SU-DHL-6 (cell line): ENCODE measurements around the gene FERMT3.

Experiments
- H2AFZ ChIP-seq: fragments of 200-600 bp; sonication (generic); 2 replicates; pipeline ENCODE4 v1.6.1; 2014; ENCODE audit warnings: low read depth, mild to moderate bottlenecking, moderate library complexity, mixed read lengths, antibody characterized with exemption, low read length; ENCODE audit not compliant: severe bottlenecking
- H3F3A ChIP-seq: fragments of 200-600 bp; shearing (Covaris generic); 2 replicates; pipeline ENCODE4 v1.6.0; 2016; ENCODE audit warnings: antibody characterized with exemption, mild to moderate bottlenecking; ENCODE audit not compliant: insufficient read depth
- H3K27ac ChIP-seq: fragments of 200-600 bp; sonication (generic); 2 replicates; pipeline ENCODE4 v1.5.1; 2016; ENCODE audit warnings: low read depth, mild to moderate bottlenecking, low read length, moderate library complexity, mixed read lengths
- H3K27me3 ChIP-seq: fragments of 200-600 bp; sonication (generic), shearing (Covaris generic); 2 replicates; pipeline ENCODE4 v1.6.0; 2014; ENCODE audit warnings: mild to moderate bottlenecking, low read length
- H3K36me3 ChIP-seq: fragments of 200-600 bp; sonication (generic); 2 replicates; pipeline ENCODE4 v1.6.1; 2014; ENCODE audit warnings: mild to moderate bottlenecking, low read length, mixed read lengths
- H3K4me2 ChIP-seq: fragments of 300-600, 200-600 bp; shearing (Covaris generic), sonication (generic); 2 replicates; pipeline ENCODE4 v1.6.0; 2014; ENCODE audit warnings: low read length, low read depth, mild to moderate bottlenecking; ENCODE audit not compliant: poor library complexity, severe bottlenecking
- H3K4me3 ChIP-seq: fragments of 200-600 bp; sonication (generic); 2 replicates; pipeline ENCODE4 v1.5.1; 2014; ENCODE audit warnings: antibody characterized with exemption, low read length, mild to moderate bottlenecking, mixed read lengths; ENCODE audit not compliant: insufficient read depth, poor library complexity, severe bottlenecking
- H3K79me2 ChIP-seq: fragments of 200-600 bp; sonication (generic); 2 replicates; pipeline ENCODE4 v1.6.1; 2014; ENCODE audit warnings: mild to moderate bottlenecking, low read length, moderate library complexity; ENCODE audit not compliant: insufficient read depth
- H3K9ac ChIP-seq: fragments of 200-600 bp; sonication (generic); 2 replicates; pipeline ENCODE4 v1.7.0; 2014; ENCODE audit warnings: mild to moderate bottlenecking, low read length
- H3K9me2 ChIP-seq: fragments of 200-600 bp; sonication (generic); replicated peaks from 2 replicates; pipeline ENCODE4 v1.6.1; 2014; ENCODE audit warnings: low read length; ENCODE audit not compliant: insufficient read depth
- H3K9me3 ChIP-seq: fragments of 200-600 bp; sonication (generic); 2 replicates; pipeline ENCODE4 v1.6.1; 2014; ENCODE audit warnings: low read length, mixed read lengths; ENCODE audit not compliant: insufficient read depth
- H4K20me1 ChIP-seq: fragments of 200-600 bp; sonication (generic); 2 replicates; pipeline ENCODE4 v1.6.1; 2014; ENCODE audit warnings: low read depth, mild to moderate bottlenecking, antibody characterized with exemption, low read length, moderate library complexity, mixed read lengths
- CTCF ChIP-seq: fragments of 200-600 bp; sonication (generic); IDR thresholded peaks from one replicate; pipeline ENCODE4 v1.5.1; 2017; ENCODE audit warnings: antibody characterized with exemption, mild to moderate bottlenecking, low read length, moderate library complexity; ENCODE audit not compliant: insufficient read depth, poor library complexity, severe bottlenecking
- EZH2phosphoT487 ChIP-seq: fragments of 200-600 bp; sonication (generic), shearing (Covaris generic); conservative IDR thresholded peaks from 2 replicates; pipeline ENCODE4 v1.6.1; 2018; ENCODE audit warnings: mild to moderate bottlenecking, antibody characterized with exemption, low read length, moderate library complexity, mixed read lengths

The FERMT3 gene

GRCh38 chr11:64225608-64226506 is 19.3 kb downstream of the FERMT3 start, which contains the start of the genes NUDT22 and TRPT1:
Gene NUDT22 (plus strand): TSS chr11:64226274. CDS start chr11:64226653, 379 bp downstream.
Gene TRPT1 (minus strand): TSS chr11:64226186. CDS start chr11:64225860, 326 bp downstream.
- Histone ChIP-seq H3K79me2 (no peaks in the 10 kb centered on the region; the same call in 1 of the 2 replicates), H3K4me2 (peak within 1 kb of the TSS; percentile 87), H3K9ac (peak within 1 kb of the TSS; percentile 94), H3K36me3 (no peaks in the 10 kb centered on the region), H3K9me2 (no peaks in the 10 kb centered on the region), H3K9me3 (no peaks in the 10 kb centered on the region), H2AFZ (peak within 1 kb of the TSS; percentile 55), H3K4me3 (peak within 1 kb of the TSS; percentile 83), H3K27ac (peak within 1 kb of the TSS; percentile 88), H4K20me1 (no peaks in the 10 kb centered on the region), H3K27me3 (no peaks in the 10 kb centered on the region), H3F3A (peaks cover 41% of the 10 kb centered on the region)
- TF ChIP-seq CTCF (peak; percentile 8), EZH2phosphoT487 (no peak)

- peak overlapping the region; percentile 83 for H3K4me3 ChIP-seq
- H3K36me3 ChIP-seq = no peaks in the 10 kb centered on the region
- peak overlapping the region; percentile 94 for H3K9ac ChIP-seq
- peak overlapping the region; percentile 87 for H3K4me2 ChIP-seq
- H2AFZ ChIP-seq = no peak overlapping the region
- H3K9me2 ChIP-seq = no peaks in the 10 kb centered on the region
- H3K27me3 ChIP-seq = no peaks in the 10 kb centered on the region
- no peaks in the 10 kb centered on the region for H4K20me1 ChIP-seq
- TF ChIP-seq EZH2phosphoT487 = no peak
- TF ChIP-seq CTCF = no peak
- no peaks in the 10 kb centered on the region; the same call in 1 of the 2 replicates for H3K79me2 ChIP-seq
- H3K9me3 ChIP-seq = no peaks in the 10 kb centered on the region
- peak overlapping the region; percentile 88 for H3K27ac ChIP-seq
- peaks cover 41% of the 10 kb centered on the region for H3F3A ChIP-seq
These were observed 20.1 kb downstream of the FERMT3 start for GRCh38 chr11:64226507-64227051.

- Histone ChIP-seq H3K36me3 (no peaks in the 10 kb centered on the region), H3K4me3 (peak overlapping the region; percentile 83), H3K27me3 (no peaks in the 10 kb centered on the region), H3K4me2 (peak overlapping the region; percentile 87), H3K79me2 (no peaks in the 10 kb centered on the region; the same call in 1 of the 2 replicates), H3K9me2 (no peaks in the 10 kb centered on the region), H4K20me1 (no peaks in the 10 kb centered on the region), H2AFZ (no peak overlapping the region), H3F3A (peaks cover 39% of the 10 kb centered on the region), H3K9me3 (no peaks in the 10 kb centered on the region), H3K9ac (peak overlapping the region; percentile 94), H3K27ac (peak overlapping the region; percentile 88)
- TF ChIP-seq CTCF = no peak
- no peak for TF ChIP-seq EZH2phosphoT487
These were observed 21.0 kb downstream of the FERMT3 start for GRCh38 chr11:64227405-64227956.
